NOMO-1 treated with dmso at 0.1 percent for 144 hours (cell line): ENCODE results near the gene PTPRG.

Experiments
- DNase-seq: peaks from one replicate; lab custom pipeline; 2025; ENCODE audit not compliant: unreplicated experiment; lab: John Stamatoyannopoulos, UW

Gene PTPRG

GRCh38 chr3:61648481-61648880 is 87.1 kb downstream of the PTPRG start:
- no peak for DNase-seq

- DNase-seq: no peak
These were observed 88.2 kb downstream of the PTPRG start for GRCh38 chr3:61649381-61650170.

- DNase-seq: no peak
These were observed 88.9 kb downstream of the PTPRG start for GRCh38 chr3:61650276-61650675.

- DNase-seq: no peak
These were observed 89.5 kb downstream of the PTPRG start for GRCh38 chr3:61650719-61651410.

- no peak for DNase-seq
These were observed 96.3 kb downstream of the PTPRG start for GRCh38 chr3:61657689-61658088.

GRCh38 chr3:61662861-61663260 is 101.5 kb downstream of the PTPRG start:
- DNase-seq: no peak

GRCh38 chr3:61663356-61664104 is 102.2 kb downstream of the PTPRG start:
- no peak for DNase-seq

- DNase-seq: no peak
These were observed 102.7 kb downstream of the PTPRG start for GRCh38 chr3:61664105-61664482.

GRCh38 chr3:61665121-61665520 is 103.8 kb downstream of the PTPRG start:
- DNase-seq: no peak

GRCh38 chr3:61665987-61666386 is 104.6 kb downstream of the PTPRG start:
- DNase-seq: no peak

- no peak for DNase-seq
These were observed 105.4 kb downstream of the PTPRG start for GRCh38 chr3:61666615-61667330.

- DNase-seq: no peak
These were observed 106.0 kb downstream of the PTPRG start for GRCh38 chr3:61667383-61667782.

GRCh38 chr3:61667814-61668213 is 106.4 kb downstream of the PTPRG start:
- no peak for DNase-seq

GRCh38 chr3:61668317-61668864 is 107.0 kb downstream of the PTPRG start:
- DNase-seq: no peak

- no peak for DNase-seq
These were observed 107.8 kb downstream of the PTPRG start for GRCh38 chr3:61669203-61669602.

- DNase-seq: no peak
These were observed 108.4 kb downstream of the PTPRG start for GRCh38 chr3:61669668-61670299.

- no peak for DNase-seq
These were observed 112.3 kb downstream of the PTPRG start for GRCh38 chr3:61673651-61674050.

GRCh38 chr3:61674596-61674995 is 113.2 kb downstream of the PTPRG start:
- no peak for DNase-seq

- no peak for DNase-seq
These were observed 117.7 kb downstream of the PTPRG start for GRCh38 chr3:61679026-61679425.

- DNase-seq: no peak
These were observed 119.2 kb downstream of the PTPRG start for GRCh38 chr3:61680617-61681016.
